ENCODE results near the gene FCER2. TPM values are rescaled to one million over a fixed set of nuclear protein-coding genes. Genes with fewer than 3 reads are reported as not detected.
"Not testable (repeated sequence)": the region's sequence is repeated elsewhere in the genome, so short reads cannot be mapped to it uniquely, and the experiment has no call there.

The FCER2 gene
- total RNA-seq, result not detected in 2 replicates

GRCh38 chr19:7701654-7702457, at the start of gene FCER2:
Gene FCER2, minus strand, starts transcription at chr19:7702131. Its CDS starts 2,371 bp downstream, at chr19:7699760.
- Histone ChIP-seq H3K27me3 (ENCODE audit: control insufficient read depth, insufficient read depth, low read length) (peaks cover 4% of the 10 kb centered on the region), H3K4me3 (ENCODE audit: low read depth, low read length) (no peak within 1 kb of the TSS), H3K36me3 (ENCODE audit: control insufficient read depth, insufficient read depth, low read length) (no peaks in the 10 kb centered on the region)
- FAIRE-seq (peak; percentile 18), DNase-seq (ENCODE audit: low read depth) (no peak)
- no peak for TF ChIP-seq CTCF (IDR thresholded peaks at IDR 0.05; ENCODE audit: insufficient read depth, low read length, severe bottlenecking)

- no peaks in the 10 kb centered on the region for H3K36me3 ChIP-seq (ENCODE audit: control insufficient read depth, insufficient read depth, low read length)
- DNase-seq (ENCODE audit: low read depth) (peak; percentile 25), FAIRE-seq (no peak)
- no peak for TF ChIP-seq CTCF (IDR thresholded peaks at IDR 0.05; ENCODE audit: insufficient read depth, low read length, severe bottlenecking)
- H3K4me3 ChIP-seq (ENCODE audit: low read depth, low read length), result no peak overlapping the region
- H3K27me3 ChIP-seq (ENCODE audit: control insufficient read depth, insufficient read depth, low read length), result no peaks in the 10 kb centered on the region
Observed at GRCh38 chr19:7751157-7751783, 49.3 kb upstream of the FCER2 start.

GRCh38 chr19:7748756-7749155, 46.8 kb upstream of the FCER2 start:
- no peak overlapping the region for H3K4me3 ChIP-seq (ENCODE audit: low read depth, low read length)
- H3K27me3 ChIP-seq (ENCODE audit: control insufficient read depth, insufficient read depth, low read length), result no peaks in the 10 kb centered on the region
- H3K36me3 ChIP-seq (ENCODE audit: control insufficient read depth, insufficient read depth, low read length), result no peaks in the 10 kb centered on the region
- TF ChIP-seq CTCF (IDR thresholded peaks at IDR 0.05; ENCODE audit: insufficient read depth, low read length, severe bottlenecking), result peak; percentile 34
- FAIRE-seq, result no peak
- DNase-seq (ENCODE audit: low read depth), result peak; percentile 24

- no peaks in the 10 kb centered on the region for H3K27me3 ChIP-seq (ENCODE audit: control insufficient read depth, insufficient read depth, low read length)
- H3K36me3 ChIP-seq (ENCODE audit: control insufficient read depth, insufficient read depth, low read length), result no peaks in the 10 kb centered on the region
- TF ChIP-seq CTCF (IDR thresholded peaks at IDR 0.05; ENCODE audit: insufficient read depth, low read length, severe bottlenecking), result no peak
- DNase-seq (ENCODE audit: low read depth) (no peak), FAIRE-seq (no peak)
- no peak overlapping the region for H3K4me3 ChIP-seq (ENCODE audit: low read depth, low read length)
Observed at GRCh38 chr19:7748171-7748570, 46.2 kb upstream of the FCER2 start.

GRCh38 chr19:7746903-7747884, 45.3 kb upstream of the FCER2 start, which contains the start of gene CD209:
Gene CD209, minus strand, starts transcription at chr19:7747534. Its CDS starts 23 bp downstream, at chr19:7747511.
- DNase-seq (ENCODE audit: low read depth) (no peak), FAIRE-seq (no peak)
- no peak for TF ChIP-seq CTCF (IDR thresholded peaks at IDR 0.05; ENCODE audit: insufficient read depth, low read length, severe bottlenecking)
- Histone ChIP-seq H3K27me3 (ENCODE audit: control insufficient read depth, insufficient read depth, low read length) (no peaks in the 10 kb centered on the region), H3K4me3 (ENCODE audit: low read depth, low read length) (no peak within 1 kb of the TSS), H3K36me3 (ENCODE audit: control insufficient read depth, insufficient read depth, low read length) (no peaks in the 10 kb centered on the region)

GRCh38 chr19:7746306-7746705, 44.4 kb upstream of the FCER2 start:
- not testable (repeated sequence) for H3K27me3 ChIP-seq (ENCODE audit: control insufficient read depth, insufficient read depth, low read length); FAIRE-seq; H3K36me3 ChIP-seq (ENCODE audit: control insufficient read depth, insufficient read depth, low read length); H3K4me3 ChIP-seq (ENCODE audit: low read depth, low read length); DNase-seq (ENCODE audit: low read depth)

Data from bronchial epithelial cell (primary cell).